GM21619 (cell line): Measurements from ENCODE around the gene RBM26.
"Not testable (repeated sequence)": the region's sequence is repeated elsewhere in the genome, so short reads cannot be mapped to it uniquely, and the experiment has no call there.

ENCODE experiments used
- ATAC-seq: cut with Tn5 transposase; IDR thresholded peaks from one replicate; pipeline ENCODE4 v1.9.1; 2021; ENCODE audit not compliant: unreplicated experiment

The RBM26 gene

DNA sequence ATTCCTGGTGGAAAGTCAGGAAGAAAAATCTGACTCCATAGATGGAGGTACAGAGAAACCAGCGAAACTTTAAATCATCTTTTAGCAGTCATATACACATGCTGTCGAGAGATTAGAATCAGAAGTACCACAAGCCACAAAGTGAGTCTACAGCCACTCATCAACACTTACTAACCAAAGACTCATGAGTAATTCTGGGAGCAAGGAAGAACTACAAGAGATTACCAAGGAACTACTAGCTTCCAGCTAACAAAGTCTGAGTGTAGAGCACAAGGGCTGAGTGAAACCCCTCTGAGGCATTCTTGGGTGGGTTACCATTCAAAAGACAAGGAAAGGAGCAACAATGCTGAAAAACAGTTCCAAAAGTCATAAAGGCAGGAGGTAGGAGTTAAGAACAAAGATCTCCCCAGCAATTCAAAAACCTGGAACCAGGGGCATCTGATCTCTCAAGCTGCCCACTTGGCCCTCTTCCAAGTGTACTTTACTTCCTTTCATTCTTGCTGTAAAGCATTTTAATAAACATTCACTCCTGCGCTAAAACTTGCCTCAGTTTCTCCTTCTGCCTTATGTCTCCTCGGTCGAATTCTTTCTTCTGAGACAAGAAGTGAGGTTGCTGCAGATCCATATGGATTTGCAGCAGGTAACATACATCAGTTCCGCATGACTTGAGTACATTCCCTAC is 13.0 kb downstream of the RBM26 start:
- ATAC-seq = peak; percentile 46

- ATAC-seq = no peak
Observed at GRCh38 chr13:79389026-79389425, 17.0 kb downstream of the RBM26 start.

DNA sequence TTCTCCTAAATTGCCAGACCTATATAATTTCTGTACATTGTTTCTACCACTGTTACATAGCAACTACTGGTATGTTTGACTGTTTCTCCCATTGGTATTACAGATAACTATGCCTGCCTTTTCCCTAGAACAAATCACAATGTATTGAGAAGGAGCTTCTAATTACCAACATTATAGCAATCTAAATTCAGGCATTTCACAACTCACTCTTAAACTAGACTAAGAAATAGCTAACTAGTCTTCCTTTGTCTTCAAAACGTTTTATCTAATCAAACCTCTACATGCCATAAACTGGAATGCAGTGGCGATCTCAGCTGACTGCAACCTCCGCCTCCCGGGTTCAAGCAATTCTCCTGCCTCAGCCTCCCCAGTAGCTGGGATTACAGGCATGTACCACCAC is 18.2 kb downstream of the RBM26 start:
- no peak for ATAC-seq

- ATAC-seq = peak; percentile 6
Observed at GRCh38 chr13:79386125-79386826, 19.8 kb downstream of the RBM26 start.

- peak; percentile 92 for ATAC-seq
Observed at GRCh38 chr13:79385694-79386093, 20.4 kb downstream of the RBM26 start.

DNA sequence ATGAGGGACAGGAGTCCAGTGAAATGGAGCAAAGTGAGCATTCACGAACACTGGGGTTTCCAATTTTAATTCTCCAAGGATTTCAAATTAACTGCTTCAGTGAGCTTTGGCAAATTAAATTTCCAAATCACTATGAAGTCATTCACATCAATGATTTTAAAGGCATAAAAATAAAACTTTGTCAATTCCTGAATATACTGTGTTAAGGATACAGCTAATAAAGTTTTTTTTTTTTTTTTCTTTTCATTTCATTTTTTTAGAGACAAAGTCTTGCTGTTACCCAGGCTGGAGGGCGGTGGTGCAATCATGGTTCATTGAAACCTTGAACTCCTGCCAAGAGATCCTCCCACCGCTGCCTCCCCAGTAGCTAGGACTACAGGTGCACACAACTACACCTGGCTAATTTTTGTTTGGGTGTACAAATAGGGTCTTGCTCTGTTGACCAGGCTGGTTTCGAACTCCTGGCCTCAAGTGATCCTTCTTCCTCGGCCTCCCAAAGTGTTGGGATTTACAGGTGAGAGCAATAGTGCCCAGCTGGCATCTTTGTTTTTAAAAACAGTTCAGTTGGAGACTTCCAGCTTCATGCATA is 21.9 kb downstream of the RBM26 start:
- ATAC-seq = no peak

DNA sequence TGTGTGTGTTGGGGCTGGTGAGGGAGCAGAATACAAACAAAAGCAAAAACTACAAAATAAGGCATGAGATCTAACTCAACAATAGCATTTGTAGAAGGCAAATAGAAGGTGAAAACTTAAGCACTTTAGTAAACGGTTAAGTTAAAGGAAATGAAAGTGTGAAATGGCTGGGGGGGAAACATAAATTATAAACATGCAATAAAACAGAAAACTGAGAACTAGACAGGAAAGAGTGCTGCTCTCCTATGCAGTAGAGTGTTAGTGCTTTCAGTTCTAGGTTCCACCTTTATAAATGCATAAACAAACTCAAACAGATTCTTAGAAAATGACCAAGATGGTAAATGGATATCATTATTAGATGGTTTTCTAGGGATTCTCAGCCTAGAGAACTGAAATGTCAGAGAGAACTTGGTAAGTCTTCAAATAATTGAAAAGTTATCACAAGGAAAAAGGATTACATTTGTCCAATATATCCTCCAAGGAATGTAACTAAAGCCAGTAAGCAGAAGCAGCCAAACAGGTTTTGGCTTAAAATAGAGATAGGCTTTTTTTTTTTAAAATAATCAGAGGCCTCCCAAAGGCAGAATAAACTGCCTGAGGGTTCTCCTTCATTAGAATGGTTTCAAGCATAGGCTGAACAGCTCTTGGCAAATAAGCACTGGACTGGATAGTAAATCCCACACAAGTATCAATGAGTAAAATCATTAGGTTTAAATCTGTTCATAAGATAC is 23.3 kb downstream of the RBM26 start:
- ATAC-seq = peak; percentile 46

DNA sequence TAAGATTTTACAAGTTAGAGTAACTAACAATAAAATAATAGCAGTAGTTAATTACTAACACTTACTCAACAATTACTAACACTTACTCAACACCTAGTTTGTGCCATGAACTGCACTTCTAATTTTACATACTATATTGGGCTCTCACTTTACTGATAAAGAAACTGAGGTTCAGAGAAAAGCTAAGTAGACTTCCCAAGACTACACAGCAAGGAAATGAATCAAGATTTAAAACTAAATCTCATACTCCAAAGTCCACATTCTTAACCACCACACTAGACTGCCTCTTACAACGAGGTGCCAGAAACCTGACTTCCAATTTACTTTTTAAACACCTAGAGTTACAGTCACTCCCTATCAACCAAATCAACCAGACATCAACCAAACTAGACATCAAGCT is 25.1 kb downstream of the RBM26 start:
- ATAC-seq = no peak

DNA sequence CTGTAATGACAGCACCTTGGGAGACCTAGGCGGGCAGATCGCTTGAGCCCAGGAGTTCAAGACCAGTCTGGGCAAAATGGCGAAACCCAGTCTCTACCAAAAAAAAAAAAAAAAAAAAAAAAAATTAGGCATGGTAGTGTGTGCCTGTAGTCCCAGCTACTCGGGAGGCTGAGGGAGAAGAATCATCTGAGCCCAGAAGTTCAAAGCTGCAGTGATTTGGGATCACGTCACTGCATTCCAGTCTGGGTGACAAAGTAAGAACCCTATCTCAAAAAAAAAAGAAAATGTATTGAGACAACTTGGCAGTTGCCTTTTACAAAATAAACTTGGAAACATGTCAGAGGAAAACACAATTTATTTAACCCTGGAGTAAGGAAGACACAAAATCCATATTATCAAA is 26.8 kb downstream of the RBM26 start:
- ATAC-seq = no peak

GRCh38 chr13:79376843-79377242 is 29.2 kb downstream of the RBM26 start:
- no peak for ATAC-seq

DNA sequence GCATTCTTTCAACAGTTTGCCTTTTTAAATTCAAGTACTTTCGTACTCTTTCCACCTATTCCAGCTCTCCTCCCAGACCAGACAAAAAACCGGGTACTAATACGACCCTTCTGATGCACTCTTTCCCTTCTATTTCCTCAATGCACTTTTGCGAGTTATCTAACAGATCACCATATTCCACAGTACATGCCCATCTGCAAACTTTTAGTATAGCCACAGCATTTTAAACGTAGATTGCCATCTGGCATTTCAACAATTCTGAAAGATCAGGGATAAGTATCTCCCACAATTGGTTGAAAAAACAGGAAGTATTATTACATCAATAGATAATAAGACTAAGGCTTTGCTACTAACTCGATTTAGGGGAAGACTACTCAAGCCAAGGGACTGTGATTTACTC is 31.5 kb downstream of the RBM26 start:
- no peak for ATAC-seq

- no peak for ATAC-seq
Observed at GRCh38 chr13:79373916-79374315, 32.1 kb downstream of the RBM26 start.

DNA sequence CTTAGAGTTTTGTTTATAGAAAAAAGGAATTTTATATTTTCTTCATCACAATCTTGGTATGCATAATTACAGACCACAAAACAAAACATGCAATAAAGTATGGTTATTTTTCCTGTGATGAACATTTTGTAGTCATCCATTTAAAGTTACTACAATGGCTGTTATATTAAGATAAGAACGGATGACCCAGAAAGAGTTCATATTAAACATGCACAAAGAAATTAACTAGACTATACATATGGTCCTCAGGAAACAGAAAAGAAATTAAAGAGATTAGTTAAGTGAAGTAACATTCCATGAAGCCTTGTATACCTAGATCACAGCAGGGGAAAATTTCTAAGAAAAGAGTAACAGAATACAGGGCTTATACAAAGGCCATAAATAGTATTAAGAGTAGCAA is 36.8 kb downstream of the RBM26 start:
- no peak for ATAC-seq

DNA sequence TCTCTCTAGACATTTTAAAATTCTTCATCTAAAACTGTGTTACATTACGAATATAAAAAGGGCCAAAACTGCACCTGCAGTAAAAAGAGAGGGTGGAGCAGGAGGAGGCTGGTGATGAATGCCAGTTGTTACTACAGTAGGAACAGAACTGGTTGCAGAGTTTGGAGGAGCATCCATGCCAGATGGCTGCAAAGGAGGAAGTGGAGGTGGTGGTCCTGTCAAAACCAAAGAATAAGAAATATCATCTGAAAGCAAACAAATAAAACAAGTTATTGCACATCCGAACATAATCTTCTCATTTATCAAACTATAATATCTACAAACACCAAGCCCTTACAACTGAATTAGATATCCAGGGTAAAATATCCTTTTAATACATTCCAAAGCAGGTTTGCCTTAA is 40.1 kb downstream of the RBM26 start:
- ATAC-seq = no peak

GRCh38 chr13:79361299-79361698 is 44.8 kb downstream of the RBM26 start:
- no peak for ATAC-seq

- ATAC-seq = no peak
Observed at GRCh38 chr13:79360095-79360494, 46.0 kb downstream of the RBM26 start.

- no peak for ATAC-seq
Observed at GRCh38 chr13:79359064-79359463, 47.0 kb downstream of the RBM26 start.

DNA sequence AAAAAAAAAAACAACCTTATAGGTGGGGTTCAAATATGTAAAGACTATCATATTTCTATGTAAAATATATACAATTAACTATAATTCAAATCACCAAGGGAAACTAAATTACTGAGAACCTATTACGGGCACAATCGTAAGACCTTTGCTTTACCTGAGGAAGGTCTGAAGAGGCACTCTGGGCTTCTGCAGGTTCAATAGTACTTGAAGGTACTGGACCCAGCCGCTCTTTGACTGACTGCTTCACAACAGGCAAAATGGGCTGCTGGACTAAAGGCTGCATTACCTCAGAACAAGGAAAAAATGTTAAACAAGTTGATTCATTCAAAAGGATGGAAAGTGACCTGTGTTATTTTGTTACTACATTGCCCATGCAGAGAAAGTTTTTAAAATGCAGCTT is 51.8 kb downstream of the RBM26 start:
- ATAC-seq = no peak

DNA sequence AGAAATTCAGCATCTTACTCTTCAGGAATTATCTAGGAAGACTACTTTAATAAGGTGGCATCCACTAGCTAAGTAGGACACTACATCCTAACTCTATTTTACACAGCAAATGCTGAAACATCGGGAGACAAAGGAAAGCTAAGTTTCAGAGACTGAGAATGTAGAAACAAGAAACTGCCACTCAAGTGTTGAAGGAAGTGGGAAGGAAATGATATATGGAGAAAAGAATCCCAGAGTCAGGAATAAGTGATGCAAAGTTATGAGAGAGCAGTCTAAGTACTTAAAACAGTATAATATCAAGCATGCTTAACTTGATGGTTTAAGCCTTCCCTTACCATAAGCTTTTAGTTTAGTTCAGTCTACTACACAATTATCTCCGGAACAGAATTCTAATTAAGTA is 52.4 kb downstream of the RBM26 start:
- ATAC-seq = no peak

DNA sequence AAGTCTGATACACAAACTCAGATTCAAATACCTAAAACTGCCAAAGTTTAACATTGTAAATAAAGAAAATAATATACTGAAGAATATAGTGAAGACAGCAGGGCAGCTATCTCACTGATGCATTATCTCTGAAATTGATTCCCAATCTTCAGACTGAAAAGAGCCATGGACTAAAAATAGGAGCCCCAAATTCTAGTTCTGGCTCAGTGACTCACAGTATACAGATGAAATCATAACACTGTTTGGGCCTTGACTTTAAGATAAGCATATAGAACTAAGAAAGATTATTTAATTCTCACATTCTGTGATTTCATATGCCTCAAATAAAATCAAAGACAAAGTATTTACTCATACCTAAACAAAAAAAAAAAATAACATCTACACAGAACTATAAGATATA is 53.9 kb downstream of the RBM26 start:
- ATAC-seq = no peak

- not testable (repeated sequence) for ATAC-seq
Observed at GRCh38 chr13:79349608-79350007, 56.4 kb downstream of the RBM26 start.

- no peak for ATAC-seq
Observed at GRCh38 chr13:79349011-79349410, 57.0 kb downstream of the RBM26 start.
